ENCODE data around the gene TNIK. TPM values are rescaled to one million over a fixed set of nuclear protein-coding genes. Genes with fewer than 3 reads are reported as not detected.

TNIK gene
- total and polyA plus RNA-seq, 10 of the 15 experiments (the other 5 are each of a cell fraction or from before 2014, with no cell fraction given), result 13.9 to 74.3 (median 48.2) TPM

DNA sequence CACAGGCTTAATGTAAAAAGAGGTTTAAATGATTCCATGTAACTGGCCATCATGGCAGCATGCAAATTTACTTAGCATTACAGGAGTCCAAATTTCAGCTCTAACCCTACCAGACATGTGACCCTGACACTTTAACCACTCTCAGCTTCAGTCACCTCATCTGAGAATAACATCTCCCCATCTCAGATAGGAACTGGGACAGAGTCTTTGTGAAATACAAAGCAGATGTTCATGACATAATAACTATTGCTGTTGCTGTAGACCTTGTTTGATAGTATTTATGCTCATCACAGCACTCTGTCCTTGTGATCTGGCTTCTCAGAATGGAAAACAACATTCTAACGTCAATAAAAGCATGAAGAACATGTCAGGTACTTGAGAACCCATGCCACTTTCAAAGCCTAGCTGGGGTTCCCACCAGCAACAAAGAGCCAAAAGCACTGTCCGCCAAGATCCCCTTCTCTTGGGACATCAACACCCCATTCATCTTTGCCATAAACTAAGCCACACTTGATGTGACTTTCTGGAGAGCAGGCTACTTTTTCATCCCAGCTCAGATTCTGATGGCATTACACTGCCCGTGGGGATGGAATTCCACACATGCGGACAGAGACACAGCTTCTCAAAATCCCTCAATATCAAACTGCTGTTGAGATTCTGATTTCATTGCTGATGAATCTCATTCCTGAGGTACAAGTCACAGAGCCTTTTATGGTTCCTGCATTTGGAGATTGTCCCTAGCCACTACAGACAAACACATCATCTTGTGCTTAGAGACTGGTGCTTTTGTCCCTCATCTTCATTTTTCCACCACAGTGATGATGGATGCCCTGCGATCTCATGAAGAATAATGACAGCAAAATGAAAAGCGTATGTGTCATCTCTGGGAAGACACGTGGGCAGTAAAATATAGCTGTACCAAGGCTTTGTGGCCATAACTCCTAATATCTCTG lies 202.7 kb downstream of the TNIK start (continued):
- 0 out of 4 replicates have a peak, but pooled peaks of 1 of the 2 experiments have one; percentile 35 for TF ChIP-seq ETV6 (conservative IDR thresholded peaks at IDR 0.05 in 1 of 2, IDR thresholded peaks at IDR 0.05 in 1 of 2; ENCODE audit: borderline replicate concordance in 1 of 2, low read depth in 1 of 2)
- no peak for TF ChIP-seq CUX1 (IDR thresholded peaks at IDR 0.05; ENCODE audit: insufficient replicate concordance, low read depth, low read length)
- TF ChIP-seq HCFC1 (IDR thresholded peaks at IDR 0.05; ENCODE audit: low read length), result no peak
- no peak for TF ChIP-seq PAX8 (IDR thresholded peaks at IDR 0.05)
- TF ChIP-seq BCL11A (IDR thresholded peaks at IDR 0.05; ENCODE audit: low read depth, low read length), result no peak

All from GM12878 (cell line).